GM21619 (cell line): Measurements from ENCODE around the gene TMEM151B.

ENCODE experiments used
- ATAC-seq: cut with Tn5 transposase; IDR thresholded peaks from one replicate; pipeline ENCODE4 v1.9.1; 2021; ENCODE audit not compliant: unreplicated experiment

The TMEM151B gene

GRCh38 chr6:44277763-44278162, 7.5 kb downstream of the TMEM151B start:
- ATAC-seq: no peak

- no peak for ATAC-seq
These were observed 8.1 kb downstream of the TMEM151B start for GRCh38 chr6:44278315-44278714.

- no peak for ATAC-seq
These were observed 8.8 kb downstream of the TMEM151B start for GRCh38 chr6:44278774-44279697.

- ATAC-seq: no peak
These were observed 13.9 kb downstream of the TMEM151B start for GRCh38 chr6:44284121-44284520.

- no peak for ATAC-seq
These were observed 14.6 kb downstream of the TMEM151B start for GRCh38 chr6:44284867-44285266.

GRCh38 chr6:44285552-44286284, 15.5 kb downstream of the TMEM151B start:
- ATAC-seq: no peak

- ATAC-seq: no peak
These were observed 16.0 kb downstream of the TMEM151B start for GRCh38 chr6:44286285-44286565.

- ATAC-seq: no peak
These were observed 16.5 kb downstream of the TMEM151B start for GRCh38 chr6:44286747-44287146.

- ATAC-seq: no peak
These were observed 19.5 kb downstream of the TMEM151B start for GRCh38 chr6:44289726-44290260.

- ATAC-seq: no peak
These were observed 21.6 kb downstream of the TMEM151B start for GRCh38 chr6:44291841-44292240.

- no peak for ATAC-seq
These were observed 22.6 kb downstream of the TMEM151B start for GRCh38 chr6:44292661-44293365.

GRCh38 chr6:44294832-44295791, 24.9 kb downstream of the TMEM151B start:
- ATAC-seq: no peak

GRCh38 chr6:44297063-44298038, 27.1 kb downstream of the TMEM151B start:
- no peak for ATAC-seq

GRCh38 chr6:44298055-44298803, 28.0 kb downstream of the TMEM151B start:
- no peak for ATAC-seq

GRCh38 chr6:44298864-44299263, 28.6 kb downstream of the TMEM151B start:
- ATAC-seq: no peak

GRCh38 chr6:44300292-44300823, 30.1 kb downstream of the TMEM151B start:
- no peak for ATAC-seq

GRCh38 chr6:44301106-44301505, 30.9 kb downstream of the TMEM151B start:
- no peak for ATAC-seq
